Activated CD8-positive, alpha-beta memory T cell treated with anti-CD3 and anti-CD28 coated beads, Interleukin-2, amount 10 ng/mL, durations not matched to agents 7 days and 5 days (primary cell): ENCODE measurements around the gene CDKN1A. TPM values are rescaled to one million over a fixed set of nuclear protein-coding genes. Genes with fewer than 3 reads are reported as not detected.
"Not testable (repeated sequence)": the region's sequence is repeated elsewhere in the genome, so short reads cannot be mapped to it uniquely, and the experiment has no call there.

Experiments
- ATAC-seq: fragments of 150-1000 bp; cut with Tn5 transposase; one replicate; pipeline ENCODE4 v1.10.0; 2021; ENCODE audit warnings: moderate library complexity
- CTCF ChIA-PET: fragments of 350-600 bp; sonication (Branson Sonifier 250); formaldehyde crosslinking; loops from one replicate; lab custom pipeline; 2021; ENCODE audit warnings: antibody characterized with exemption; lab: Charles Lee
- DNase-seq: peaks from one replicate; pipeline ENCODE4 v3.0.0-alpha.2; 2020
- H3K27ac Mint-ChIP-seq: one replicate; pipeline ENCODE4 v1.8.0; 2021; ENCODE audit warnings: mild to moderate bottlenecking, mixed read lengths
- H3K27me3 Mint-ChIP-seq: one replicate; pipeline ENCODE4 v1.8.0; 2021; ENCODE audit warnings: mixed read lengths
- H3K36me3 Mint-ChIP-seq: one replicate; pipeline ENCODE4 v1.8.0; 2021; ENCODE audit warnings: mild to moderate bottlenecking, mixed read lengths
- H3K4me1 Mint-ChIP-seq: one replicate; pipeline ENCODE4 v1.8.0; 2021; ENCODE audit warnings: mixed read lengths
- H3K4me3 Mint-ChIP-seq: one replicate; pipeline ENCODE4 v1.8.0; 2021; ENCODE audit warnings: mild to moderate bottlenecking, moderate library complexity, mixed read lengths
- H3K9me3 Mint-ChIP-seq: one replicate; pipeline ENCODE4 v1.8.0; 2022; ENCODE audit warnings: low read depth, mixed read lengths
- total RNA-seq, 2 experiments: library from RNA; stranded (reverse); gene quantifications; one replicate each; pipeline ENCODE4 v1.2.3, GENCODE V29; 2021

The CDKN1A gene
- total RNA-seq, 2 experiments from 2014 or later: 67.5 to 109 TPM

- no peak overlapping the region for H3K27ac Mint-ChIP-seq
- no peaks in the 10 kb centered on the region for H3K4me1 Mint-ChIP-seq
- ATAC-seq (no peak), DNase-seq (no peak)
- H3K9me3 Mint-ChIP-seq: no peaks in the 10 kb centered on the region
- H3K36me3 Mint-ChIP-seq: no peaks in the 10 kb centered on the region
- H3K4me3 Mint-ChIP-seq: no peak overlapping the region
- peaks cover 5% of the 10 kb centered on the region for H3K27me3 Mint-ChIP-seq
- CTCF ChIA-PET: no interaction called here
Measured at GRCh38 chr6:36715469-36715868, 37.0 kb downstream of the CDKN1A start.

- Mint-ChIP-seq H3K36me3 (no peaks in the 10 kb centered on the region), H3K27ac (no peak overlapping the region), H3K9me3 (no peaks in the 10 kb centered on the region), H3K4me3 (no peak overlapping the region), H3K27me3 (peaks cover 5% of the 10 kb centered on the region), H3K4me1 (no peaks in the 10 kb centered on the region)
- CTCF ChIA-PET: interaction anchor here (1.4 kb wide), 1 partner anchor 42 kb away, joined by 4 read pairs; no protein-coding TSS in a partner anchor
- no peak for DNase-seq
- no peak for ATAC-seq
Measured at GRCh38 chr6:36716476-36717093, 38.1 kb downstream of the CDKN1A start.

- Mint-ChIP-seq H3K27me3 (peaks cover 5% of the 10 kb centered on the region), H3K4me1 (no peaks in the 10 kb centered on the region), H3K9me3 (no peaks in the 10 kb centered on the region), H3K27ac (no peak overlapping the region), H3K4me3 (no peak overlapping the region), H3K36me3 (no peaks in the 10 kb centered on the region)
- ATAC-seq (no peak), DNase-seq (no peak)
- CTCF ChIA-PET: interaction anchor here (1.4 kb wide), 1 partner anchor 41 kb away, joined by 4 read pairs; no protein-coding TSS in a partner anchor
Measured at GRCh38 chr6:36717231-36717825, 38.8 kb downstream of the CDKN1A start.

GRCh38 chr6:36717871-36718540, 39.5 kb downstream of the CDKN1A start:
- Mint-ChIP-seq H3K4me3 (no peak overlapping the region), H3K27me3 (peaks cover 5% of the 10 kb centered on the region), H3K36me3 (no peaks in the 10 kb centered on the region), H3K9me3 (no peaks in the 10 kb centered on the region), H3K27ac (no peak overlapping the region), H3K4me1 (no peaks in the 10 kb centered on the region)
- DNase-seq: no peak
- CTCF ChIA-PET: no interaction called here
- no peak for ATAC-seq

GRCh38 chr6:36718560-36718959, 40.0 kb downstream of the CDKN1A start:
- CTCF ChIA-PET: no interaction called here
- no peaks in the 10 kb centered on the region for H3K36me3 Mint-ChIP-seq
- peaks cover 5% of the 10 kb centered on the region for H3K27me3 Mint-ChIP-seq
- H3K4me3 Mint-ChIP-seq: no peak overlapping the region
- no peak for ATAC-seq
- H3K27ac Mint-ChIP-seq: no peak overlapping the region
- H3K9me3 Mint-ChIP-seq: no peaks in the 10 kb centered on the region
- DNase-seq: no peak
- H3K4me1 Mint-ChIP-seq: no peaks in the 10 kb centered on the region

GRCh38 chr6:36719126-36719525, 40.6 kb downstream of the CDKN1A start:
- H3K4me3 Mint-ChIP-seq: no peak overlapping the region
- H3K9me3 Mint-ChIP-seq: no peaks in the 10 kb centered on the region
- H3K27me3 Mint-ChIP-seq: peaks cover 5% of the 10 kb centered on the region
- no peaks in the 10 kb centered on the region for H3K4me1 Mint-ChIP-seq
- DNase-seq (no peak), ATAC-seq (no peak)
- CTCF ChIA-PET: no interaction called here
- no peaks in the 10 kb centered on the region for H3K36me3 Mint-ChIP-seq
- H3K27ac Mint-ChIP-seq: no peak overlapping the region

- DNase-seq (no peak), ATAC-seq (no peak)
- no peaks in the 10 kb centered on the region for H3K36me3 Mint-ChIP-seq
- no peaks in the 10 kb centered on the region for H3K4me1 Mint-ChIP-seq
- H3K27me3 Mint-ChIP-seq: peaks cover 5% of the 10 kb centered on the region
- CTCF ChIA-PET: interaction anchor here (0.8 to 1.3 kb wide), 4 partner anchors 13 to 380 kb away, joined by 3 to 4 read pairs (median 3); no protein-coding TSS in a partner anchor
- H3K4me3 Mint-ChIP-seq: no peak overlapping the region
- H3K9me3 Mint-ChIP-seq: no peaks in the 10 kb centered on the region
- no peak overlapping the region for H3K27ac Mint-ChIP-seq
Measured at GRCh38 chr6:36720251-36721141, 42.0 kb downstream of the CDKN1A start.

GRCh38 chr6:36721369-36722140, 43.0 kb downstream of the CDKN1A start:
- no peaks in the 10 kb centered on the region for H3K9me3 Mint-ChIP-seq
- DNase-seq: no peak
- no peaks in the 10 kb centered on the region for H3K36me3 Mint-ChIP-seq
- CTCF ChIA-PET: interaction anchor here (1.0 to 2.5 kb wide), 2 partner anchors 37 to 42 kb away, joined by 3 to 12 read pairs; no protein-coding TSS in a partner anchor
- ATAC-seq: no peak
- no peak overlapping the region for H3K27ac Mint-ChIP-seq
- no peak overlapping the region for H3K4me3 Mint-ChIP-seq
- H3K4me1 Mint-ChIP-seq: peaks cover 1% of the 10 kb centered on the region
- H3K27me3 Mint-ChIP-seq: peaks cover 5% of the 10 kb centered on the region

- ATAC-seq: no peak
- Mint-ChIP-seq H3K4me1 (peaks cover 8% of the 10 kb centered on the region), H3K4me3 (no peak overlapping the region), H3K27ac (no peak overlapping the region), H3K27me3 (peaks cover 2% of the 10 kb centered on the region), H3K9me3 (no peaks in the 10 kb centered on the region), H3K36me3 (no peaks in the 10 kb centered on the region)
- CTCF ChIA-PET: interaction anchor here (1.3 to 2.5 kb wide), 2 partner anchors 36 to 98 kb away, joined by 4 to 12 read pairs; no protein-coding TSS in a partner anchor
- no peak for DNase-seq
Measured at GRCh38 chr6:36722365-36722764, 43.9 kb downstream of the CDKN1A start.

GRCh38 chr6:36722879-36723278, 44.4 kb downstream of the CDKN1A start:
- Mint-ChIP-seq H3K27me3 (no peaks in the 10 kb centered on the region), H3K36me3 (no peaks in the 10 kb centered on the region), H3K4me1 (peaks cover 13% of the 10 kb centered on the region), H3K27ac (no peak overlapping the region), H3K4me3 (no peak overlapping the region), H3K9me3 (no peaks in the 10 kb centered on the region)
- CTCF ChIA-PET: interaction anchor here (1.3 to 2.5 kb wide), 2 partner anchors 36 to 99 kb away, joined by 4 to 12 read pairs; no protein-coding TSS in a partner anchor
- ATAC-seq: no peak
- no peak for DNase-seq

- not testable (repeated sequence) for DNase-seq, H3K27me3 Mint-ChIP-seq, H3K4me3 Mint-ChIP-seq, H3K9me3 Mint-ChIP-seq, ATAC-seq, H3K27ac Mint-ChIP-seq, H3K36me3 Mint-ChIP-seq
- CTCF ChIA-PET: interaction anchor here (0.8 to 2.5 kb wide), 12 partner anchors 9 to 109 kb away, joined by 3 to 12 read pairs (median 5); no protein-coding TSS in a partner anchor
- H3K4me1 Mint-ChIP-seq: peaks cover 21% of the 10 kb centered on the region
Measured at GRCh38 chr6:36723992-36724391, 45.5 kb downstream of the CDKN1A start.
